Left lung (tissue), 10 donors: Measurements from ENCODE around the gene MRPL18. TPM values are rescaled to one million over a fixed set of nuclear protein-coding genes. Genes with fewer than 3 reads are reported as not detected.
"Not testable (repeated sequence)": the region's sequence is repeated elsewhere in the genome, so short reads cannot be mapped to it uniquely, and the experiment has no call there.

Source experiments
- ATAC-seq: fragments of 200-7000 bp; cut with Tn5 transposase; one replicate; pipeline ENCODE4 v1.9.1; 2020; ENCODE audit warnings: moderate library complexity
- DNase-seq, 4 donors: peaks; one replicate each; pipeline ENCODE4 v3.0.0-alpha.2; 2013 to 2020
- H3K27ac ChIP-seq, 2 donors: fragments of 200-600 bp; sonication (generic) in 1 of 2; one replicate each; pipeline versions ENCODE4 v1.5.0 to v1.8.0; 2020 to 2021
- H3K27me3 ChIP-seq, 2 donors: fragments of 200-600 bp; sonication (generic) in 1 of 2; one replicate each; pipeline versions ENCODE4 v1.5.0 to v1.8.0; 2020 to 2021
- H3K36me3 ChIP-seq, 2 donors: fragments of 200-600 bp; sonication (generic) in 1 of 2; one replicate each; pipeline versions ENCODE4 v1.5.0 to v1.8.0; 2020 to 2021
- H3K4me1 ChIP-seq, 2 donors: fragments of 200-600 bp; one replicate each; pipeline ENCODE4 v1.8.0; 2021
- H3K4me3 ChIP-seq, 2 donors: fragments of 200-600 bp; sonication (generic) in 1 of 2; one replicate each; pipeline versions ENCODE4 v1.5.0 to v1.8.0; 2020 to 2021; ENCODE audit warnings: mild to moderate bottlenecking in 1 of 2
- H3K9me3 ChIP-seq, 2 donors: fragments of 200-600 bp; sonication (generic) in 1 of 2; one replicate each; pipeline versions ENCODE4 v1.5.0 to v1.8.0; 2020 to 2021
- CTCF ChIP-seq, 2 donors: fragments of 200-600 bp; sonication (generic) in 1 of 2; IDR thresholded peaks; one replicate each; pipeline versions ENCODE4 v1.5.0 to v1.8.0; 2021; ENCODE audit warnings: antibody characterized with exemption in 2 of 2
- intact Hi-C, 2 donors: fragments of 100-400 bp; cut with DNase I; formaldehyde crosslinking; loops; one replicate each; pipeline versions ENCODE4 v1.11.2 to v1.14.2; 2022
- polyA plus RNA-seq, 6 donors: library from polyadenylated mRNA; unstranded; fragments of 120-200 nt; gene quantifications; one replicate each; pipeline ENCODE4 v1.2.1, GENCODE V29; 2013; ENCODE audit not compliant: insufficient read length in 6 of 6
- total RNA-seq, 2 donors: library from RNA; stranded (reverse); fragmentation: NEBNext Ultra II Directional; extraction: Animal tissue kit (Norgen Biotek cat#: 25700); gene quantifications; one replicate each; pipeline ENCODE4 v1.2.1, GENCODE V29; 2021
- donor health status: DM: no; HTN: yes; CAD: no.
- donor health status: DM: no; HTN: no; CAD: no.

The MRPL18 gene
- total and polyA plus RNA-seq, 8 donors = 49.8 to 67.5 (median 56.8) TPM

GRCh38 chr6:159807150-159807858 lies 17.0 kb downstream of the MRPL18 start:
- Histone ChIP-seq H3K36me3 (no peaks in the 10 kb centered on the region), H3K9me3 (no peaks in the 10 kb centered on the region), H3K27ac (no peak overlapping the region), H3K4me1 (peaks cover 2 to 6% of the 10 kb centered on the region in 2 donors), H3K27me3 (no peaks in the 10 kb centered on the region), H3K4me3 (no peak overlapping the region)
- no peak for ATAC-seq
- no peak for DNase-seq
- no peak for TF ChIP-seq CTCF (IDR thresholded peaks at IDR 0.05)
- intact Hi-C loops = no loop called here

- ATAC-seq = no peak
These were observed 18.4 kb downstream of the MRPL18 start for GRCh38 chr6:159808647-159809046.

GRCh38 chr6:159809149-159809548 lies 18.9 kb downstream of the MRPL18 start:
- intact Hi-C loops = no loop called here

More at GRCh38 chr6:159808647-159809046, 18.4 kb downstream of the MRPL18 start:
- H3K27me3 ChIP-seq = no peaks in the 10 kb centered on the region
- intact Hi-C loops = no loop called here
- DNase-seq = no peak
- no peak for TF ChIP-seq CTCF (IDR thresholded peaks at IDR 0.05)
- H3K27ac ChIP-seq = no peak overlapping the region
- H3K36me3 ChIP-seq = no peaks in the 10 kb centered on the region
- H3K4me1 ChIP-seq = no peaks in the 10 kb centered on the region
- H3K9me3 ChIP-seq = no peaks in the 10 kb centered on the region
- no peak overlapping the region for H3K4me3 ChIP-seq

GRCh38 chr6:159813781-159814180 lies 23.5 kb downstream of the MRPL18 start:
- no peak for TF ChIP-seq CTCF (IDR thresholded peaks at IDR 0.05)
- no peaks in the 10 kb centered on the region for H3K27me3 ChIP-seq
- ATAC-seq (no peak), DNase-seq (no peak)
- no peaks in the 10 kb centered on the region for H3K4me1 ChIP-seq
- intact Hi-C loops = no loop called here
- no peak overlapping the region for H3K27ac ChIP-seq
- H3K9me3 ChIP-seq = no peaks in the 10 kb centered on the region
- H3K36me3 ChIP-seq = peaks cover 0 to 3% of the 10 kb centered on the region in 2 donors
- no peak overlapping the region for H3K4me3 ChIP-seq

More at GRCh38 chr6:159809149-159809548, 18.9 kb downstream of the MRPL18 start:
- TF ChIP-seq CTCF (IDR thresholded peaks at IDR 0.05) = no peak
- no peak overlapping the region for H3K27ac ChIP-seq
- ATAC-seq (no peak), DNase-seq (no peak)
- no peaks in the 10 kb centered on the region for H3K9me3 ChIP-seq
- H3K4me1 ChIP-seq = no peaks in the 10 kb centered on the region
- no peaks in the 10 kb centered on the region for H3K27me3 ChIP-seq
- peaks cover 0 to 3% of the 10 kb centered on the region in 2 donors for H3K36me3 ChIP-seq
- no peak overlapping the region for H3K4me3 ChIP-seq

- Histone ChIP-seq H3K9me3 (no peaks in the 10 kb centered on the region), H3K36me3 (peaks cover 0 to 3% of the 10 kb centered on the region in 2 donors), H3K4me1 (peaks cover 0 to 6% of the 10 kb centered on the region in 2 donors), H3K4me3 (no peak overlapping the region), H3K27ac (no peak overlapping the region), H3K27me3 (peaks cover 0 to 10% of the 10 kb centered on the region in 2 donors)
- intact Hi-C loops = no loop called here
- no peak for TF ChIP-seq CTCF (IDR thresholded peaks at IDR 0.05)
- DNase-seq (no peak), ATAC-seq (no peak)
These were observed 25.1 kb downstream of the MRPL18 start for GRCh38 chr6:159815410-159815809.

- H3K4me1 ChIP-seq, H3K27me3 ChIP-seq, DNase-seq, intact Hi-C loops, ATAC-seq, H3K4me3 ChIP-seq, H3K36me3 ChIP-seq, H3K9me3 ChIP-seq, H3K27ac ChIP-seq: not testable (repeated sequence)
These were observed 26.5 kb downstream of the MRPL18 start for GRCh38 chr6:159816775-159817174.
